ENCODE results near the gene ITPKB.

Gene ITPKB

DNA sequence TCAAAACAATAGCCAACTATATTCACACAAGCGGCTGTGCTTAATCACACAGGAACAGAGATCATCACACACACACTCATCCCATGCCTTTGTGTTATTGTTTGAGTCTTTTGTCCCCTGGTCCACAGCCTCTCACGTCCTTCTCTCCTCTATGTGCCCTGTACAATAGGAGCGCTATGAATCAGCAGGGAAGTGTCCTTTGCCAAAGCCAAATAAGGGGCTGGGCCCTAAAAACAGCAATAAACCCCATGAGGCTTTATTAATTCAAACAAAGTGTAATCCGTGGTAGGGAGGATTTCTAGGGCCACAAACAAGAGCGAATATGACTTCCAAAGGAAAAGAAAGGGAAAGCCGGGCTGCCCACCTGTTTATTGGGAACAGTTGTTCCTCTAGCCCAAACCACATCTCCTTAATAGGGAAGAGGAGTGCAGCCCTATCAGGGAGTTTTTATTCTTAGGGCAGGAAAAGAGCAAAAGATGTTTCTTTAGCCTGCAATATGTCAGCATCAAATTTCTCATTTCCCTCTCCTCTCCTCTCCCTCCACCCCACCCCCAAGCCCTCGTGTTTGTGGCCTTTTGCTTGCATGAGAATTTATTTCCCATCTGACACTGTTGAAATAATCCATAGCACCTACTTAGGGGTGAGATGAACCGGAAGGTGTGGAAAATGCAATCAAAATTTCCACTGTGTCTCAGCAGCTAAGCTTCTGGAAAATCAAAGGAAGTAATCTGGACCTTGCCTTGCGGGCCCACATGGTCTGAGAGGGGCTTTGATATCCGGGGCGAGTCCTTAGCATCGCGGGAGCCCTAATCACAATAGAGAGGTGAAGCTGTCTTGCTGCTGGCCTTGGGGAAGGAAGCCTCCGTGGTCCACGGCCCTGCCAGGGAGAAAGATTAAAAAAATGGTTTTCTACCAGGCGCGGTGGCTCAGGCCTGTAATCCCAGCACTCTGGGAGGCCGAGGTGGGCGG is 45.3 kb upstream of the ITPKB start:
- Mint-ChIP-seq H3K9me3 (no peaks in the 10 kb centered on the region), H3K36me3 (ENCODE audit: low read depth) (no peaks in the 10 kb centered on the region), H3K4me1 (peaks cover 22% of the 10 kb centered on the region), H3K27me3 (ENCODE audit: low read depth, poor library complexity) (peaks cover 8% of the 10 kb centered on the region), H3K4me3 (no peak overlapping the region), H3K27ac (no peak overlapping the region)
- TF ChIP-seq, protein P1, sequence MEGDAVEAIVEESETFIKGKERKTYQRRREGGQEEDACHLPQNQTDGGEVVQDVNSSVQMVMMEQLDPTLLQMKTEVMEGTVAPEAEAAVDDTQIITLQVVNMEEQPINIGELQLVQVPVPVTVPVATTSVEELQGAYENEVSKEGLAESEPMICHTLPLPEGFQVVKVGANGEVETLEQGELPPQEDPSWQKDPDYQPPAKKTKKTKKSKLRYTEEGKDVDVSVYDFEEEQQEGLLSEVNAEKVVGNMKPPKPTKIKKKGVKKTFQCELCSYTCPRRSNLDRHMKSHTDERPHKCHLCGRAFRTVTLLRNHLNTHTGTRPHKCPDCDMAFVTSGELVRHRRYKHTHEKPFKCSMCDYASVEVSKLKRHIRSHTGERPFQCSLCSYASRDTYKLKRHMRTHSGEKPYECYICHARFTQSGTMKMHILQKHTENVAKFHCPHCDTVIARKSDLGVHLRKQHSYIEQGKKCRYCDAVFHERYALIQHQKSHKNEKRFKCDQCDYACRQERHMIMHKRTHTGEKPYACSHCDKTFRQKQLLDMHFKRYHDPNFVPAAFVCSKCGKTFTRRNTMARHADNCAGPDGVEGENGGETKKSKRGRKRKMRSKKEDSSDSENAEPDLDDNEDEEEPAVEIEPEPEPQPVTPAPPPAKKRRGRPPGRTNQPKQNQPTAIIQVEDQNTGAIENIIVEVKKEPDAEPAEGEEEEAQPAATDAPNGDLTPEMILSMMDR (IDR thresholded peaks at IDR 0.05), result no peak
- DNase-seq, result no peak

DNA sequence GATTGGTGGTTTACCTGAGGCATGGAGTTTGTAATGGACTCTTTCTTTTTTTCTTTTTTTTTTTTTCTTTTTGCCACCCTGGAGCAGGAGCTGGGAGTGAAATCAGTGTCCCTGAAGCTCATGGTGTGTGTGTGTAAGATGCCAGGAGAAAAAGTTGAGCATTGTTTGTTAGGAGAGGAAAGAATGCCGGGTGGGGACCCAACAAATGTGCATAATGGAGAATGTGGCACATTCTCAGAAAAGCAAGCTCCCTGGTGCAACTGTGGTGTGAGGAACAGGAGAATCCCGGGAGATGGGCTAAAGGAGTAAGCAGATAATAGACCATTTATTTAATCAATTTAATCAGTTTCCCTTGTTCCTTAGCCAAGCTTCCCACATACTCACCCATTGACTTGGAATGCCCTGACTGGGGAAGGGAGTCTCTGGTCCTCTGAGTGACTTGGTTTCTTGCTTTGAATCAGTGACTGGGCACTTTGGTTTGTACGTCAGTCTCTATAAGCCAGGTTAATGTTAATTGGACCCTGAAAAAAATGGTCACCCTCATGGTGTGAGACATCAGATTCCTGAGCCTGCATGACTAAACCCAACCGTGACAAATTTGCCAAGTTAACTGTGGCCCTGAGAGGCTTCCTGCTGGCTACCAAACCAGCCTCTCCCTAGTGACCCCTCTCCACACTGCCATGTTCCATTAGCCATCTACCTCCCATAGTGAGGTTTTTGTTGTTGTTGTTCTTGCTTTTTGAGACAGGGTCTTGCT is 43.9 kb upstream of the ITPKB start:
- Mint-ChIP-seq H3K9me3 (no peaks in the 10 kb centered on the region), H3K27ac (no peak overlapping the region), H3K36me3 (ENCODE audit: low read depth) (peaks cover 4% of the 10 kb centered on the region), H3K27me3 (ENCODE audit: low read depth, poor library complexity) (peaks cover 8% of the 10 kb centered on the region), H3K4me3 (no peak overlapping the region), H3K4me1 (peaks cover 31% of the 10 kb centered on the region)
- DNase-seq, result no peak
- TF ChIP-seq, protein P1 (IDR thresholded peaks at IDR 0.05), result no peak

DNA sequence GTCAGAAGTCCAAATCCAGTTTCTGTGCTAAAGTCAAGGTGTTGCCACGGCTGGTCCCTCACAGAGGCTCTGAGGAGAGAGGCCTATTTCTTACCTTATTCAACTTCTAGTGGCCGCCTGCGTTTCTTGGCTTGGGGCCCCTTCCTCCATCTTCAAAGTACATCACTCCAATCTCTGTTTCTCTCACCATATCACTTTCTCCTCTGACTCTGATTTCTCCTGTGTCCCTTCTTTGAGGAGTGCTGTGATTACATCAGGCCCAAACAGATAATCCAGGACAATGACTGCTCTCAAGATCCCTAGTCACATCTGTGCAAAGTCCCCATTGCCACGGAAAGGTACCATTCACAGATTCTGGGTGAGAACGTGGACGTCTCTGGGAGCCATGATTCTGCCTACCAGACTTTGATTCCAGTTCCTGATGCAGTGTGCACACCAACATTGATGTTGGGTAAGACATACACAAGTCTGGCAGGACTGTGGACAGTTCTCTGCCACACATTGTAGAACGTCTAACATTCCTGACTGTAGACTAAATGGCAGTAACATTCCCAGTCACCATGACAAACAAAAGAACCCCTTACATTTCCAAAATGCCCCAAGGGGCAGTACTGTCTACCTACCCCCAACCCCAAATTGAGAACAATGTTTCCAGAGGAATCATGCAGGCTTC is 43.0 kb upstream of the ITPKB start:
- H3K9me3 Mint-ChIP-seq, result peaks cover 4% of the 10 kb centered on the region
- H3K27me3 Mint-ChIP-seq (ENCODE audit: low read depth, poor library complexity), result peaks cover 5% of the 10 kb centered on the region
- peaks cover 4% of the 10 kb centered on the region for H3K36me3 Mint-ChIP-seq (ENCODE audit: low read depth)
- DNase-seq, result no peak
- TF ChIP-seq, protein P1 (IDR thresholded peaks at IDR 0.05), result no peak
- peaks cover 31% of the 10 kb centered on the region for H3K4me1 Mint-ChIP-seq
- no peak overlapping the region for H3K27ac Mint-ChIP-seq
- no peak overlapping the region for H3K4me3 Mint-ChIP-seq

DNA sequence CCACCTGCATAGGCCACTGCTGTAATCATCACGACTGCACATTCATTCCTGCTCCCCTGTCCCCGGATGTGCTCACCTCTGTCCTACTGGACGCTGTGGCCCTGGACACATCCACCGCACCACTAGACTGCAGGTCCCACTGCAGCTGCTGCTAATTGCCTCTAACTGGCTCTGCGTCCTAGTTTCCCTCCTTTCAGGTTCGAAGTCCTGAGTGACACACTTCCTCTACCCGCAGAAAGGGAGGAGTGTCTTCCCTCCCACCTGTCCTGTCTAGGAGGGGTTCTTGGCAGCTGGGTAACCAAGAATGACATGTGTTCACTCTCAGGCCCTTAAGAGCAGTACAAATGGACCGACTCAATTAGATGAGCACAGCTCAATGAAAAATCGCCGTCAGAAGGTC is 40.5 kb upstream of the ITPKB start:
- H3K36me3 Mint-ChIP-seq (ENCODE audit: low read depth), result peaks cover 4% of the 10 kb centered on the region
- peaks cover 12% of the 10 kb centered on the region for H3K9me3 Mint-ChIP-seq
- H3K4me1 Mint-ChIP-seq, result peaks cover 29% of the 10 kb centered on the region
- DNase-seq, result no peak
- H3K27me3 Mint-ChIP-seq (ENCODE audit: low read depth, poor library complexity), result peaks cover 5% of the 10 kb centered on the region
- TF ChIP-seq, protein P1 (IDR thresholded peaks at IDR 0.05), result no peak
- H3K27ac Mint-ChIP-seq, result no peak overlapping the region
- H3K4me3 Mint-ChIP-seq, result no peak overlapping the region

DNA sequence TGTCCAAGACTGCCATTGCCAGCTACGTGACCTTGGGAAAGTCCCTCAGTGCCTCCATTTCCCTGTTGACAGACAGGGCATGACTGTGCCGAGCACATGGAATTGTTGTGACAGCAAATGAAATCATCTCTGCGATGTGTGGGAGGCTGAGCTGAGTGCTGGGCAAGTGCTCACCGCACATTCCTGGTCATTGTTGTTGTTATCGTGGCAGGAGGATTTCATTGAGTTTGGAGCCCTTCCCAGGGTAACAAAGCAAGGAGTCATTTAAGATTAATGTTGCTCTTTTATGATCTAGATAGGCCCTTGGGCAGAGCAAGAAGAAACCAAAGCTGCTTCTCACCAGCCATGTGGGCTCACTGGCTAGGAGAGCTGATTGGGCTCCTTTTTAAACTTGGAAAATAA is 39.6 kb upstream of the ITPKB start:
- Mint-ChIP-seq H3K36me3 (ENCODE audit: low read depth) (peaks cover 4% of the 10 kb centered on the region), H3K4me3 (no peak overlapping the region), H3K4me1 (peaks cover 21% of the 10 kb centered on the region), H3K9me3 (peaks cover 12% of the 10 kb centered on the region), H3K27ac (no peak overlapping the region), H3K27me3 (ENCODE audit: low read depth, poor library complexity) (peaks cover 5% of the 10 kb centered on the region)
- no peak for DNase-seq
- TF ChIP-seq, protein P1 (IDR thresholded peaks at IDR 0.05), result no peak
